NCI-H1694 treated with DMSO at 0.1 percent for 48 hours (cell line): Measurements from ENCODE around the gene LZTFL1.

ENCODE experiments used
- DNase-seq: peaks from one replicate; lab custom pipeline; 2025; lab: John Stamatoyannopoulos, UW

The LZTFL1 gene

GRCh38 chr3:45807681-45808540 lies 34.0 kb downstream of the LZTFL1 start:
- no peak for DNase-seq

GRCh38 chr3:45807133-45807532 lies 34.8 kb downstream of the LZTFL1 start:
- no peak for DNase-seq

DNA sequence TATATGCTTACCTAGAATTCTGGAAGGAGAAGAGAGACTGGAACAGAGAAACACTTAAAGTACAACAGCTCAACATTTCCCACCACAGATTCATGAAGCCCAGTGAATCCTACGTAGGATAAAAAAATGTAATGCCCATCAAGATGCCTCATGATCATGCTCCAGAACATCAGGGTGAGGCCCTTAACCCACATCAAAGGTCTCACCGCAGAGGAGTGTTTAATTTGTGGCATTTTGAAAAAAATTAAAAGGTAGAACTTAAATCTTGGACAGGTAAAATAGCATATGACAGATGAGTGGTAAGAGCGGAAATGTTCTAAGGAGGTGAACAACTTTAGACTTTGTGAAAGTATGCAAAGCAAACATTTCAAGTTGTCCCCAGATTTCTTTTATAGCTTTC lies 35.8 kb downstream of the LZTFL1 start:
- DNase-seq = no peak

GRCh38 chr3:45803252-45803935 lies 38.5 kb downstream of the LZTFL1 start:
- DNase-seq = no peak

DNA sequence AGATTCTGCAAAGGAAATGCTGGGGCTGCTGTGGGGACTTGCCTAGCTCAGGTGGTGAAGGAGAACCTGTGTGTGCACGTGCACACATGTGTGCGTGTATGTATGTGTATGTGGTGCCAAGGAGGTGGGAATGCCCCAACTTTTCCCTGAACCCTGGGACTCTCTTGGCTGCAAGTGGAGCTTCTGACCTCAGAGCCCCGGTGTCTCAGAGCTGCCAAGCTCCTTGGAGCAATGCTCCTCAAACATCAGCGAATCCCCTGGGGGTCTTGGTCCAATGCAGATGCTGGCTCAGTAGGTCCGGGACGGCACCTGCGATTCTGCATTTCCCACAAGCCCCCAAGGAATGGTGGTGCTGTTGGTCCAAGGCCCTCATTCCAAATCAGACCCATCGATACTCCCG lies 39.8 kb downstream of the LZTFL1 start:
- DNase-seq = no peak

- DNase-seq = no peak
Observed at GRCh38 chr3:45800611-45801010, 41.3 kb downstream of the LZTFL1 start.

GRCh38 chr3:45799586-45799985 lies 42.3 kb downstream of the LZTFL1 start:
- DNase-seq = no peak

GRCh38 chr3:45798034-45798433 lies 43.9 kb downstream of the LZTFL1 start:
- DNase-seq = no peak

- no peak for DNase-seq
Observed at GRCh38 chr3:45796902-45797637, 44.8 kb downstream of the LZTFL1 start.

DNA sequence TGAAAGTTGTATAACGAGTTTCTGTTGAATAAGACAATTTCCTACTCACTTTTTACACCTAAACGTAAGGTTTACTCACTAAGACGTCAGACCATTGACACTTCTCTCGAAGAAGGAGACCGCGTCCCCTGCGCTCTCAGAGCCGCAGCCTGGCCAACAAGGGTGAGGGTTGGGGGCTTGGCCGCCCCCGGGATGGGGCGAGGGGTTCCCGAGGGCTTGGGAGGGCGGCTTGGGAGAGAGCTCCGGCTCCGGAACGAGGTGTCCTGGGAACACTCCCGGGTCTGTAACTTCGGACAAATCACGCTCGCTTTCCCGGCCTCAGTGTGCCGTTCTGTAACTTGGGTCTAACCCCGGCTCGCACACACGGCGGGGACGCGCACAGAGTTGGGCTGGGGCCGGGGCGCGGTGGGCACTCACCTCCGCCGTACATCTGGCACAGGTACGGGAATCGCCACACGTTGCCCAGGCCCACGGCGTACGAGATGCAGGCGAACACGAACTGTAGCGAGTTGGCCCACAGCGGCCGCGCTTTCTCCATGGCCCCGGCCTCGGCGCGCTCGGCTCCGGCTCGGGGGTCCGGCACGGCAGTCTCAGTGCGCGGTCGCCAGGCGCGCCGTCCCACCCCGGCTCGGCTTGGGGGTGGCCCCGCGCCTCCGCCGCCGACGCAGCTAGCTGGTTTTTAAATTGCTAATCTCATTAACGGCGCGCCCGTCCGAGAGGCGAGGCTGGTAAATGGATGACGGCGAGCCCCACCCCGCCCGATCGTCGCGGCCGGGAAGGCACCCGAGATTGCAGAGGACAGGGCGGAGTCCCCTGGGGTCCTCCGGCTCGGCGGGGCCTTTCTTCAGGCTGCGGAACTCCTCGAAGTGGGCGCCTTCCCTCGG lies 45.8 kb downstream of the LZTFL1 start, which contains the start of gene SLC6A20:
SLC6A20 (minus strand) TSS at position 655 of the 884 bp plus-strand sequence; CDS start at position 538, 117 bp downstream.
- DNase-seq = no peak

GRCh38 chr3:45795509-45795881 lies 46.4 kb downstream of the LZTFL1 start:
- DNase-seq = no peak

DNA sequence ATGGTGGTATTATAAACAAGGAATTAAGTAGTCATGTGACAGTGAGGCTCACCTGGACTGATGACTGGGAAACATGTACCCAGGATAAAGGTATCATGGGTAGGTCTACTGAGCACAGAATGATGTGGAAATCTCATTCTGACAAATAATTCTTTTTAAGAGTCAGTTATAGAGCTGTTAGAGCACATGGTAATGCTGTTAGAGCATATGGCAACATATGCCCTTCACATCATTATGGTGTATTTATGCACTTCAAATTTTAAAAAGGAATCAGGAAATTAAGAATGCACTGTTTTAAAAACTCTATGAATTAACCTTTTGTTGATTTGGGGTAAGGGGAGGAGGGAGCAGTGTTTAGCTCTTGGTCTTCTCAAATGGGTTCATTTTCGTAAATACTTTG lies 47.3 kb downstream of the LZTFL1 start:
- DNase-seq = no peak

DNA sequence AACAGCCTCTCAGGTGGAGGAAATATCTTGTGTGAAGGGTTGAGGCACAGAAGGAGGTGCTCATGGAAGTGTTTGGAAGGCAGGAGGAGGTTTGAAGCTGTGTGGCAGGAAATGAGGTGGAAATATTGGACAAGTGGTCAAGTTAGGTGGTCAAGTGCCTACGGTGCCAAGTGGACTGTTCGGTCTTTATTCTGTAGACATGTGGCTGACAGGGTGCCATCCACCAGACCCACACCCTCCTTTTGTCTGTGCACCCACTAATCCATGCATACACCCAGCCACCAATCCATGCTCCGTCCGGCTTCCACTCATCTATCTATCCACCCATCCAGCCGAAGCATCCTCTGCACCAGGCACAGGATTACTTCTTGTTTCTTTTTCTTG lies 47.8 kb downstream of the LZTFL1 start:
- no peak for DNase-seq

- DNase-seq = no peak
Observed at GRCh38 chr3:45793482-45794176, 48.3 kb downstream of the LZTFL1 start.

- DNase-seq = no peak
Observed at GRCh38 chr3:45792516-45793172, 49.3 kb downstream of the LZTFL1 start.

DNA sequence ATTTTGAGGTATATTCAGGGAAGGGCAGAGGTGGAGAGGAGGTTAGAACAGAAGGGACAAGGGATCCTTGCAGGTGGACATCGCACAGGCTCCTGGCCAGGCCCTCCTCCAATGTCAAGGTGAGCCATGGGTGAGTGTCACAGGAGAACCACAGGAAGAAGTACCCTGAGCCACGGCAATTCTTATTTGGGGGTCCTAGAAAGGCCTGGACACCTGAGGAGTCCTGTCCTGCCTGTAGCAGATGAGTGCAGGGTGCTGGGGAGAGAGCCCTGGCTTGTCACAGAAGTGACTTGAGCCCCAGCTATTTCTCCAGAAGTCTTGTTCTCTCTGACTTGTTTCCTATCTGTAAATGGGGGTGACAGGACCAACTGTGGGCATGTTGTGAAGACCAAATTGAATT lies 49.9 kb downstream of the LZTFL1 start:
- DNase-seq = no peak

- no peak for DNase-seq
Observed at GRCh38 chr3:45790596-45790995, 51.3 kb downstream of the LZTFL1 start.

- no peak for DNase-seq
Observed at GRCh38 chr3:45789235-45789812, 52.6 kb downstream of the LZTFL1 start.

- no peak for DNase-seq
Observed at GRCh38 chr3:45787551-45787950, 54.4 kb downstream of the LZTFL1 start.

- no peak for DNase-seq
Observed at GRCh38 chr3:45786801-45787495, 55.0 kb downstream of the LZTFL1 start.
